ENCODE results near the gene KNOP1.

DNA sequence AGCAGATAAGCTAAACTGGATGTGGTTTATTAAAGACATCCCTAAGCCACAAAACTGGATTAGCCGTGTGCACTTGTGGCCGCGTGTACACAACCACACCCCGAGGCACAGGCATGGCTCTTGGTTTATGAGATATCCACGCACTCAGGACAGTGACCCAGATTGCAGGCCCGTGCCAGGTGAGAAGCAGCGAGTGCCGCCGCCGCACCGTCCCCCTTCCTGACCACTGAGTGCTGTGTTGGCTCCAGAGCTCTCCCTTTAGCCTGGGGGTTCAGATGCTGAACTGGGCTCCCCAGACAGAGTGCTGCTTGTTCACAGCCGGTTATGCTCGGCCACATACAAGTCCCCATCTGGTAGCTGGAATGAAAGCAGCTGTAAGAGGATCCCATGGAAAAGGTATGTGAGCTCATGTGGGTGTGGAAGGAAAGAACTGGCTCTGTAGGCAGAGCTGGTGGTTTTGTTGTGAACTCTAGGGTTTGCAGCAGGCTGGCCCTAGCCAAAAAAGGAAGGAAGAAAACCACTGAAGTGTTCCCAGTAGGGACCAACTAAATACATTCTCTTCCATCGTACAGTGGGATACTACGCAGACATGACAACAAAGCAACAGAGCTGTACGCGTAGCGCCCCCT, 29.5 kb downstream of the KNOP1 start:
- TF ChIP-seq, protein P1, sequence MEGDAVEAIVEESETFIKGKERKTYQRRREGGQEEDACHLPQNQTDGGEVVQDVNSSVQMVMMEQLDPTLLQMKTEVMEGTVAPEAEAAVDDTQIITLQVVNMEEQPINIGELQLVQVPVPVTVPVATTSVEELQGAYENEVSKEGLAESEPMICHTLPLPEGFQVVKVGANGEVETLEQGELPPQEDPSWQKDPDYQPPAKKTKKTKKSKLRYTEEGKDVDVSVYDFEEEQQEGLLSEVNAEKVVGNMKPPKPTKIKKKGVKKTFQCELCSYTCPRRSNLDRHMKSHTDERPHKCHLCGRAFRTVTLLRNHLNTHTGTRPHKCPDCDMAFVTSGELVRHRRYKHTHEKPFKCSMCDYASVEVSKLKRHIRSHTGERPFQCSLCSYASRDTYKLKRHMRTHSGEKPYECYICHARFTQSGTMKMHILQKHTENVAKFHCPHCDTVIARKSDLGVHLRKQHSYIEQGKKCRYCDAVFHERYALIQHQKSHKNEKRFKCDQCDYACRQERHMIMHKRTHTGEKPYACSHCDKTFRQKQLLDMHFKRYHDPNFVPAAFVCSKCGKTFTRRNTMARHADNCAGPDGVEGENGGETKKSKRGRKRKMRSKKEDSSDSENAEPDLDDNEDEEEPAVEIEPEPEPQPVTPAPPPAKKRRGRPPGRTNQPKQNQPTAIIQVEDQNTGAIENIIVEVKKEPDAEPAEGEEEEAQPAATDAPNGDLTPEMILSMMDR (IDR thresholded peaks at IDR 0.05): no peak
- no peak for TF ChIP-seq POLR2A (IDR thresholded peaks at IDR 0.05)

Measured in right lobe of liver (tissue), 4 donors.